ENCODE data around the gene ERBB4.

Gene ERBB4

DNA sequence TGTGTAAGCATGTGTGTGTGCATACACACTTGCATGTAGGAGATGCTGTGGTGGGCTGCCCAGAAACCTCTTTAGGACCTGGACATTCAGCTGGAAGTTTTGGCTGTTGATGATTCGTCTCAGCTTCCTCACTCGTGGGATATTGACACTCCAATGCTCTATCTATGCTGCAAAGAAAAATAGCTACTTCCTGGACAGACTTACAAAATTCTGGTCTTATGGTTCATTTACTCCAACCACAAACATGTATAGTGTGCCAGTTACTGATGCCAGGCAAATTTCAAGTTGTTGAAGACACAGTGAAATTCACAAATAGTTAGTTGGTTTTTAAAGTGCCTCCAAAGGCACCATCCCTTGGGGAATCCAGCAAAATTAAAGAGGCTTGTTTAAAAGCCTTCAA is 1099.6 kb downstream of the ERBB4 start:
- no peak for DNase-seq

DNA sequence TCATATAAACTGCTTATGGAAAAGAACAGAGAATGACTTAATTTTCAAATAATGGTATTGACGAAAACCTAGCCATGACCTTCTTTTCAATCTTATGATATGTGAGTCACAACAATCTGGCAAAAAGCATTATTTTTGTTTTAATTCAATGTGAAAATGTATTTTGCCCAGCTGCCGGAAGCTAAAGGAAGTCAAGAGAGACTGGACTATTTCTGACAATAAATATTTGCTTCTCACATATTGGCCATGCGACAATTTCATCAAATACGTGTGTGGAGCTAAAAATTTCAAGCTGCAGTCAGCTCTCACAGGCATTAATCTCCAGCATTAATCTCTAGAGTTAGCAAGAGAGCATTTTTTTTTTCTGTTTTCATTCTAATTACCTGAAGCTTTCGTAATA is 1101.2 kb downstream of the ERBB4 start:
- no peak for DNase-seq

DNA sequence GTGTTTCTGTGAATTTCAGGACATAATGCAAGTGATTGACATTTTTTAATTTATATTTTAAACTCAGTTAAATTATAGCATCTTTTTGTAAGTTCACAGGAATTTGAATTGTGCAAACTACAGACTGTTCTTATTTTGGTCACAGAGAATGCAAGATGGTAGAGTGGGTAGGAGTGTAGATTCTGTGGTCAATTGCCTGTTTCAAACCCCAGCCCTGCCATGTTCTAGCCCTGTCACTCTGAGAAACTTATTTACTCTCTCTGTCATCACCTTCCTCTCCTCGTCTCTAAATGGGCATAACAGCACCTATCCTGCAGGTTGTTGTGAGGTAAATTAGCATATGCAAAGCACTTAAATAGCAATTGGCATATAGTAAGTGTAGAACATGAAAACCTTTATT is 1102.4 kb downstream of the ERBB4 start:
- no peak for DNase-seq

DNA sequence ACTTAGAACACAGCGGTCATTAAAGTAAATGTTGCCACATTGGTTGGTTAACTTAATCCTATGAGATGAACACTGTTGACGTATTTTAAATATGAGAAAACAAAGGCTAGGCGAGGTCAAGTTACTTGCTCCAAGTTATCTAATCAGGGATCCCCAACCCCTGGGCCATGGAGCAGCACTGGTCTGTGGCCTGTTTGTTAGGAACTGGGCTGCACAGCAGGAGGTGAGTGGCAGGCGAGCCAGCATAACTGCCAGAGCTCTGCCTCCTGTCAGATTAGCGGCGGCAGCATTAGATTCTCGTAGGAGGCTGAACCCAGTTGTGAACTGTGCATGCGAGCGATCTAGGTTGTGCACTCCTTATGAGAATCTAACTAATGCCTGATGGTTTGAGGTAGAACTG is 1103.3 kb downstream of the ERBB4 start:
- DNase-seq: no peak

DNA sequence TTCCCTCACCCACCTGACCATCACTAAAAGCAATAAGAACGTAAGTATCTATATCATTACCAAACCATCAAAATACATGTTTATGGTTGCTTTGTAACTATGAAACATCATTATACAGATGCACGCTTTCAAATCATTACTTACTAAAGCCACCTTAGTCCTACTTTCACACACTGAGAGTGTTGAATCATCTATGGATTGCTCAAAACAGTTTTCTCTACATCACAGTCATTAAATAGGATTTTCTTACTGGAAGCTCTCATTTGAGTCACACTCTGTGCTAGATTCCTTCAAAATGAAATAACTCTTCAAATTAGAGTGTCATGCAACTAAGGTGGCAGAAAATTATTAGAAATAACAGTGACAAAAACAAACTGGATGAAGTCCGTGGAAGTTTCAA is 1103.8 kb downstream of the ERBB4 start:
- no peak for DNase-seq

DNA sequence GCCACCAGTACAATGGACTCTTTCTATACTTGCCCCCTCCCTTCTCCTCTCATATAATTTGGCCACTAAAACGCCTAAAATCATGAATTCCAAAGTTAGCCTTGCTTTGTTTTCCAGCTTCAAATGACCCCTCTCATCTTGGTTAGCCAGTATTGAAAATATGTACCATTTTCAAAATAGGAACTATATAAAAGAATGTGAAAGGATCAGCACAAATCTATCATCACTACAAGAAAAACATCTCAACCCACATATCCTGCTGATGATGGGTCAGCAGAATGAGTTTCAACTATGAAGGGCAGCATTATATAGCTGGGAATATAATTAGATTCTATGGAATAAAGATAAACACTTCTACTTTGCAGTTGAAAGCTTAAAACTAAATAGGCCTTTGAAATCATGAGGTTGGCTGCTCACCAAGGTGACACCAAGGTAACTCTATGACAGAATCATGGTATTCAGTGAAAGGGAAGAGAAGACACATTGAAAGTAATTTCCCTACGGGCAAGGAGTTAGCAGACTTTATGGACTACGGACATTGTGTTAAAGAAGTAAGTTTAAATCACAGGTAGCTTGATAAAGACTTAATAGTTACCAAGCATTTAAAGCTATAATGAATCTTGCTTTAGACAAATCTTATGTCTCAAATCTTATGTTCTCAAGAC is 1109.2 kb downstream of the ERBB4 start:
- no peak for DNase-seq

DNA sequence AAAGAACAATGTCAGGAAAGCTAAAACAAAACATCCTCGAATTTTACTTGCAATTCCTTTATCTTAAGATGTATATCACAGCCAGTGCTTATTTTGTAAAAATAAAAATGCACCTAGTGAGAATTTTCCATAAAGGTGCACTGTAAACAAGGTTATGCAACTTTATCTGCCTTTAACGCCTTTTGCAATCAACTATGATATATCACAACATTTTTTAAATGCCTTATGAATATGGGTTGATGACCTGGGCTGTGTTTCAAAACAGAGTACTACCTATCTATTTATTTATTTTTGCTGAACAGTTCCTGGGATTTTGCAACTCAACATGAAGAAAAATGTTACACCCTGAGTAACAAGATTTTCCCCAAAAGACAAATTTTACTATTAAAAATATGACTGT is 1112.4 kb downstream of the ERBB4 start:
- no peak for DNase-seq

DNA sequence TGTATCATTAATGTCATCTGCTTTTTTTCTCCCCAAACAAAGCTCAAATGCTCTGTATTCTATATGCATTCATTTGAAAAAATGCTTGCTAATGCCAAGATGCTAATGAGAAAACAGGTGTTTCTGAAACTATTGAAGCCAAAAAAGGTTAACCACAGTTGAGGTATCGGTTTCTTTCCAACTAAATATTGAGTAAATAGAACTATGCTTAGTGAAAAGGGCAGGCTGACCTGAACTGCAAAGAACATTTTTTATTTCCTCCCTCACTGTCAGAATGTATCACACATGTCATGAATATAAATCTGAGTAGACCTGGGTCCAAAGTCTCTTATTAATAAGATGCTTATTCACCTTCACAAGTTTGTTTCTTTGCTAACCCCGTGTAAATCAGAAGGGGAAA is 1115.6 kb downstream of the ERBB4 start:
- DNase-seq: no peak

DNA sequence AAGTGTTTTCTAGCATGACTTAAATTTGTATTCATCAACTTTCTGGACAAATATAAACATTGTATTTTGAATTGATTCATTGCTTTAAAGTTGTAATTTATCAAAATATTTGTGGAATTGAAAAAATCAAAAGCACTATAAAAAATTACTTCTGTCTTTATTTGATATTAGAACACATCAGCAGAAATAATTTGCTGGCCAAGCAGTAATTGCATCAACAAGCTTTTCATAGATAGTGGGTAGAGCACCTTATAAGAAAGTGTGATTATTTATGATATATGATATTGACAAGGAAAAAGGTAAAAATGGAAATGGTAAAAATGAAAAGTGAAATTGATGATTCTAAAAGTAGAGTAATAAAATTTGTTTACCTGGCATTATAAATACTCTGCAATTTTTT is 1121.1 kb downstream of the ERBB4 start:
- DNase-seq: no peak

DNA sequence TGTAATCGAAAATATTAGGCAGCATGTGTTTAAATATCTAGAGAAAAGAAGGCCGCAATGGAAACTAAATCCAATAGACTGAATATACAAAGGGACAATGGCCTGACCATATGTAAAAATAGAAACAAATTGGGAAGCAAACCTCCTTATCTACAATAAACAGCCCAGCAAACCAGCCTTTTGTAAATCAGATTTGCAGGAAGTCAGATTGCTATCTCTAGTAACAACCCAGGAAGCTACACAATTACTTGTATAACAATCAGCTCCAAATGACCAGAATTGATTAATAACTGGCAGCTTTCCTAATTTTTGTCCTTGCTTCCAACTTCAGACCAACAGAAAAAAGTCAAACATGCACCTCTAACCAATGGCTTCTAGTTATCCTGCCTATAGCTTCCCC is 1122.2 kb downstream of the ERBB4 start:
- no peak for DNase-seq

DNA sequence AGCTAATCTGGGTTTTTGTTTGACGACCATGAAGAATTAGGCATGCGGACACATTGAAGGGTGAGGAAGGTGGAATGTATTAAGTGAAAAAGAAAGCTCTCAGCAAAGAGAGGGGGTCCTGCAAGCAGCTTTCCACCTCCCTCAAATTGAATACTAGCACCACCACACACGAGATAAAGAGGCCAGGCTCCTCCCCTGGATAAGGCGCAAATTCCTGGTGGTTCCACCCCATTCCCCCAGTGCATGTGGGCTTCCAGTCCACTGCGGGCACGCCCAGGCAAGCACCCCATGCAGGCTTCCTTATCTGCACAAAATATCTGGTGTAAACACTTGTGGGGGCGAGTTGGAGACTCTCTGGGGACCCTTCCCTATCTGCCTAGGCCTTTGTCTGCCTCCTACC is 1124.9 kb downstream of the ERBB4 start:
- DNase-seq: no peak

DNA sequence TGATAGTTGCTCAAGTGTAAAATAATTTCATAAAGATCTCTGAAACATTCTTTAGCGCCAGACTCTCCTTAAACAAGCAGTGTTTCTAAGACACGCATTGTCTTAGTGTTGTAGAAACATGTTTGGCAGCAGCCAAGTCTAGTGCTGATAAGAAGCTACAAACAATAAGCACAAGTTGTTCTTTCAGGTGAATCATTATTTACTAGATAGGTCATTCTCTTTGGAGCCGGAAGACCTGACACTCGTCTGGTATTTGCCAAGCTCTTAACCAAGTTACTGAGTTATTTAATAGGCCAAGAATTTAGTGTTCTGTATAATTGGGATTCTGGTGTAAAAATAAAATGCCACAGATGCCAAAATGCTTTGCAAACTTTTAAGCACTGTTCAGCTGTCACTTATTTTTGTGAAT is 1130.1 kb downstream of the ERBB4 start:
- DNase-seq: no peak

DNA sequence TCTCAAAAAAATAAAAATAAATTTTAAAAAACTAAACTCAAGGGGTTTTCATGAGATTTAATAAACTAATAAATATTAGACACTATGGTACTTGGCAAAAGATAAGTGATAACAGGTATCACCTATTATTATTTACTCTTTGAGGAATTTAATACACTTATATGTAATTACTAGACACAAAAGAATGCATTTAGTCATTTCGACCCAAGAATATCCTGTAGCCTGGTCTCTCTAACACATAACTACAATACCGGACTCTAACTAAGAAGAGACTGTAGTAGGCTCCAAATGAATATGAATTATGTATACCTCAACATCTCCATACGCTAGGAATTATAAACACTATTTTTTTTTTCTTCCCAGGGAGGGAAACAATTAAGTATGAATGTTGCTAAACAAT is 1131.5 kb downstream of the ERBB4 start:
- DNase-seq: no peak

DNA sequence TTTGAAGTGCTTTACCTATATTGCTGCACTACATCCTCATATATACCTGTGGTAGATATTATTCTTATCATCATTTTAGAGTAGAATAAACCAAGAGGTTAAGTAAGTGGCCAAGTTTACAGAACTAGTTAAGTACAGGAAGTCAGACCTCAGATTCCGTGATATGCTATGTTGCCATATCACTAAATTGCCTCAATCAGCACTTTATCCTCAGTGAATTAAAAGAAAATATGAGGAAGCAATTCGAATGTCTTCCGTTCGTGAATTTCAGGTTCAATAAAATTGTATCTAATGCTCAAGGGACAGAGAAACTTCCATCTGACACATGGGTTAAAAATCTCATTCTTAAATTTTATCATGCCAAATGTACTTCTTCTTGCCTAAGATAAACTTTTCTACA is 1133.6 kb downstream of the ERBB4 start:
- no peak for DNase-seq

DNA sequence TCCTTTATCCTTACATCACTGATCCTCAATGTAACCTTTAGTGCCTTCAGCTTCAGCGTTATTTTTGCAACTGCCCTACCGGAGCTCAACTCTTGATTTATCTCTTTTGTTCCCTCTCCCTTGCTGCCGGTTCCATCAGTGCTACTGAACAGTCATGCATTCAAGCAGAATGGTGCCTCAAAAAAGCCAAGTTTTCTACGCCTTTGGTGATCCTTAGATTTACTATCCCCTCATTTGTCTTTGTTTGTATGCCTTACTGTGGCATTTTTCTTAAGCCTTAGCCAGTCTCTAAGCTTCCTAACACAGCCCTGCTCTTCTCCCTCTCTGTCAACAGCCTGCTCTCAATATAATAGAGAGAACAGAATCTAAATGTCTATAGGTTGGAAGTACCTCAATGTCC is 1134.5 kb downstream of the ERBB4 start:
- no peak for DNase-seq

DNA sequence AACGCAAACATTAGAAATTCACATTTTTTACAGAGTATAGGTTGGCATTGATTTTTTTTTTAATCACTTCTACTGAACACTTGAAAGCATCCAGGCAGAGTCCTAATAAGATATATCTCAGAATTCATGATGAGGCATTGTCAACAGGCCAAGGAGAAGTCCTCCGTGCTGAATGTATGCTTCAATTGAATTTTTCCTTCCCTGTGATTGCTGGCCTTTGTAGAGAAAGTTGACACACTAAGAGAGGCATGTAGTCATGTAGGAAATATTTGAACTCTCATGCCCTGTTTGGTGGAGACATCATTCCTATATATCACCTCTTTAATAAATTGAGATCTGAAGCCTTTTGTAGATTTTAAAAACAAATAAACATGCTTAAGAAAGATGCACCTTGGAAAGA is 1137.3 kb downstream of the ERBB4 start:
- DNase-seq: no peak

DNA sequence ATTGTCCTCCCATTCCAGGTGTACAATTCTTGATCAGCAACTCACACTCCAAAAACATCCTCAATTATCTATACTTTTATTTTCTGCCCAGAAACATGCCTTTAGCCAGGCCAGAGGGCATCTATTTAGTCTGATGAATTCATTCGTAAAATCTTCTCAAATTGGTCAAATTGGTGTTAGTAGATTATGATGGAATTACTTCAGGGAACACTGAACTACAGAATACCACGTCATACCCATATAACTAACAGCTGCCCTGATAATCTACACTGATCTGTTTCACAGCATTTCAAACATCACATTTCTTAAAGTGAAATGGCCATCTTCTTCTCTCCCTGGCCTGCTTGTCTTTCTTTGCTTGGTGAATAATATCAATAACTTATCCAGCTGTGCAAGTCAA is 1140.8 kb downstream of the ERBB4 start:
- no peak for DNase-seq

DNA sequence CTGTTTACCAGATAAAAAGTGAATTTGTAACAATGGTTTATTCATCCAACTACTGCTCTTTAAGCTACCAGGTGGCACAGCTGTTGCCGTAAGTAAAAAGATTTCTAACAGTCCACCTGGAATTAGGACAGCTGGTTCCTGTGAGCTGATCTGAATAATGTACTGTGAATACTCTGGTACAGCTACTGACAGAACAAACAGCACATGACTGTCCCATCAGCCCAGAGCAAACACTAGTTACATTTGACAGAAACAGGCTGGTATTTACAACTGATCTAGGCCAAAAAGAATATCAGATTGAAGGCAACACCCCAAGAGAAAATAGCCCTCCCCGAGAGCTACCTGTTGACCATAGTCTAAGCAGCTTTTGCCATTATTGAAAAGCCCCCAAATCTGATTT is 1141.8 kb downstream of the ERBB4 start:
- DNase-seq: no peak

DNA sequence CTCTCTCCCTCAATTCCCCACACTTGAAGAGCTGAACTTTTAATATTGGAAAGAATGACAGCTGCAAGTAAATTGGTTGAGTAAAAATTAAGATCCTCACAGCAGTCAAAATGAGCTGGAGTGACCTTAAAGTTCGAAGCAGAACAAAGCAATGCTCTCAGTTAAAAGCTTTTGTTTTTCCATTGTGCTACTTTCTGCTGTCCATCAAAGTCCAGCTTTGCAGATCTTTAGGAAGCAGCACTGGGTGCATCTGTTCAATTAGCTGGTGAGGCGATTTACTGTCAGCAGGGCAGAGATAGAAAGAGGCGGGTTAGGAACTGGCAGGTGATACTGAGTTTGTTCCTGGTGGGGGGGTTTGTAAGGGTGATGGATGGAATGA is 1147.4 kb downstream of the ERBB4 start:
- DNase-seq: no peak

DNA sequence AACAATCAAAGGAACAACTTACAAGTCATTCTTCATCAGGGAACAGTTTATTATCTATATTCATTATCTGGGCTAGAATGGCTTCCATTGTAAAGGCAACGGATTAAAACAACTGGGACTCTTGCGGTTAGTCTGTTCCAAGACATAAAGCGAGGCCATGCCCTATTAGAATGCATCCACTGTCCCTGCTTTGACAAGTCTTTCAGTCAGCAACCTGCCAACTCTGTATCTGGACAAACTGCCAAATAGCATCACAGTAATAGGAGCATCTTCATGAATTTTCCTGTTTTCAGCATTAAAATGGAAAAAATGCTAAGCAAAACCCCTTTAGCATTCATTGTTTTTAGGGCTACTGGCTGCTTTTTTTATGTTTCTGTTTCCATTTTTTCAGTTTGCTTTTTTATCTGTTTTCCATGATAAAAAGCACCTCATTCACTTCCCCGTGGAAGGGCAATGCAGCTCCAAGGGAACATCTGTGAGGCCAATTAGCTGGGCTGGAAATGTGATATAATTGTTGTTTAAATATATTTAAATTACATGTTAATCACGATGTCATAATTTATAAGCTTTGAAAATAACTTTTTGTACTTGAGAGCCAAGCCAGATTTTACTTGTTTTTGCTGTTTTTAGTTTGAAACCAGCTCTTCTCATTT is 1147.9 kb downstream of the ERBB4 start:
- no peak for DNase-seq

DNA sequence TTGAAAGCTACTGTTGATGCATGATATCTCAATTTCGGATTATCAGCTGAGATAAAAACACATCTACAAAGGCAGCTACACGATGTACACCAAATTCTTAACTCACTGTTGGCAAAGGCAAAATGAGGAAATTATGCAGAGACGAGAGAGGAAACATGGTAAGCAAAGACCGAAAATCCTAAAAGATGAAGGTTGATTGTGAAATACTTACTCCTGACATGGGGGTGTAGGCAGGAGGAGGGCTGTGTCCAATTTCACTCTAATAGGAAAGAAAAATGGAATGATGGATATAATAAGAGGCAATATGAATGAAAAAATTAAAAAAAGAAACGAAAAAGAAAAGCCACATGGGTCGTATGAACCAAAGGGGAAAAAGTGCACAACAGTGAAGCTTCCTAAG is 1150.9 kb downstream of the ERBB4 start:
- DNase-seq: no peak

DNA sequence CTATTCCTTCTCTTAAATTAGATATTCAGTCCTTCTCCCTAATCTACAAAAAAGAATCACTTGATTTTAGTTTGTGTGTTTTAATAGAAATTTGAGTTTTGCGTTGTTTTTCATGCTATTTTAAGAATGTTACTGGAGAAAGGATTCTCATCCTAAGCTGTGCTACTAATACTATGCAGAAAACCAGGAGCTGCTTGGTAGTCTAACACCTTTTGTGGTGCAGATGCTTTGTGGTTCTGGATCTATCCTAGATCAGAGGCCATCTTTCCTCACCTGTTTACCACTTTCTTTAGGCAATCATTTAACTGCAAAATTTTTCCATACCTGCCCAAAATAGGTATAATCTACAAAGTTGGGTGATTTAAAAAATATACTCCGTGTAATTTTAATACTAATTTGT is 1158.6 kb downstream of the ERBB4 start:
- DNase-seq: no peak

DNA sequence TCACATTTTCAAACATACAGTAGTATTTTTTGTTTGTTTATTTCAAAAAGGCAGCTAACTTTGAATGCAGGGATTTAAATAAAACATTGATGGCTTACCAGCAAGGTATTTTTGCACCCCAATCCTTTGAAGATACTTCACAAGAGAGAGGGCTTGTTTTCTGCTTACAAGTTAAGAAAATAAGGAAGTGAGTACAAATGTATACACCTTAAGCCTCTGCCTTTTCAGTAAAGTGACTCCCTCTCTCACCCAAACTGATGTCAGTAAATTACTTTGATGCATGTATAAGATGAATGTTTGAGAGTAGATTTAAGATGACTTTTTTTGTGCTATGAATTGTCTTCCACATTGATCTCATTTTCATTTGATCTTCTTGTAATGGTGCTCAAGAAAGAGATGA is 1162.2 kb downstream of the ERBB4 start:
- DNase-seq: no peak

DNA sequence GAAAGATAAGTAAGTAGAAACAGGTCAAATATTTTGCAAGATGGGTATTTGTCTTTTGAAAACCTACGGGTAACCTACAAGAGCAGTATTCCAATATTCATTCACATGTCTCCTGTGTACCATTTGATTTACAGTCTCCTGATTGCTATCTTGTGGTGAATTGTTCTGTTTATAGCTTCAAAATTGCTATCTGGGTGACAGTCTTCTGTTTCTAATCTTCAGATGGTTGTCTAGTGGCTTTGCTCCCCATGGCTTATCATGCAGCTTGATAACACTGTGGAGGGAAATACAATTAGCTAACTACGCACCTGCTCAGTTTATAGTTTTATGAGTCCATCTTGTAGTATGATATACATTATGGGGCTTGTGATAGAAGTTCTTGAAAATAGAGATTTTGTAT is 1165.4 kb downstream of the ERBB4 start:
- no peak for DNase-seq

DNA sequence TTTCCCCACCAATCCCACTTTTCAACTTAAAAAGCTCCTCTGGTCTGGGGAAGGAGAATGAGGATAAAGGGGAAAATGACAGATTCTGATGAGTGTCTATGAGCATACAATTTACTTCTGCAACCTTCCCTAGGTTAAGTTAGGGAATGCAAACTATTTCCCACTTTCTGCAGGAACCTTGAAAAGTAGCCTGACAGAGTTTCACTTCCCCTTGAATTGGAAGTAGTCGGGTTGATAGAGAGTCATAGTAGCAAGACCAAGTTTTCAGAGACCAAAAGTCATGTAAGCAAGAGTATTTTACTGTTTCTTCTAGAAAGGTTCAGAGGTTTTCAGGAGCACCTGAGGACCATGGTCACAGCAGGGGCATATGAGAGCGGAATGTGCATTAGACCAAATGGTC is 1167.1 kb downstream of the ERBB4 start:
- no peak for DNase-seq

Measured in stimulated activated naive CD4-positive, alpha-beta T cell treated with Interleukin-2 at 50 U/mL for 16 hours (primary cell).